ENCODE data around the gene ZNF254. TPM values are rescaled to one million over a fixed set of nuclear protein-coding genes. Genes with fewer than 3 reads are reported as not detected.

The ZNF254 gene
- total and polyA plus RNA-seq, 2 of the 4 experiments (the other 2 are of a cell fraction), result 4.4 to 8.8 TPM

GRCh38 chr19:24065865-24066604, 21.0 kb upstream of the ZNF254 start:
- H4K5ac ChIP-seq (ENCODE audit: low read depth, low read length), result no peak overlapping the region
- TF ChIP-seq CHD1 (IDR thresholded peaks at IDR 0.05; ENCODE audit: low read depth, low read length), result no peak
- TF ChIP-seq USF2 (IDR thresholded peaks at IDR 0.05; ENCODE audit: low read depth, low read length), result no peak
- no peak for TF ChIP-seq RFX5 (IDR thresholded peaks at IDR 0.05; ENCODE audit: low read depth, low read length)
- TF ChIP-seq, protein P1, sequence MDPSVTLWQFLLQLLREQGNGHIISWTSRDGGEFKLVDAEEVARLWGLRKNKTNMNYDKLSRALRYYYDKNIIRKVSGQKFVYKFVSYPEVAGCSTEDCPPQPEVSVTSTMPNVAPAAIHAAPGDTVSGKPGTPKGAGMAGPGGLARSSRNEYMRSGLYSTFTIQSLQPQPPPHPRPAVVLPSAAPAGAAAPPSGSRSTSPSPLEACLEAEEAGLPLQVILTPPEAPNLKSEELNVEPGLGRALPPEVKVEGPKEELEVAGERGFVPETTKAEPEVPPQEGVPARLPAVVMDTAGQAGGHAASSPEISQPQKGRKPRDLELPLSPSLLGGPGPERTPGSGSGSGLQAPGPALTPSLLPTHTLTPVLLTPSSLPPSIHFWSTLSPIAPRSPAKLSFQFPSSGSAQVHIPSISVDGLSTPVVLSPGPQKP (IDR thresholded peaks at IDR 0.05; ENCODE audit: borderline replicate concordance, low read depth, low read length), result no peak
- no peak for TF ChIP-seq POLR2A (IDR thresholded peaks at IDR 0.05; ENCODE audit: low read depth, low read length)
- H3K18ac ChIP-seq (ENCODE audit: low read depth, low read length), result no peak overlapping the region
- no peaks in the 10 kb centered on the region for H3K4me1 ChIP-seq (ENCODE audit: control insufficient read depth, insufficient read depth, low read length)
- H2AK9ac ChIP-seq (replicated peaks; ENCODE audit: low read depth, low read length, poor library complexity), result no peak overlapping the region
- intact Hi-C loops (cut with micrococcal nuclease), result no loop called here
- no TSS peak for BruUV-seq (replicated peaks)
- H3K27me3 ChIP-seq (ENCODE audit: control insufficient read depth, insufficient read depth, low read length), result no peaks in the 10 kb centered on the region
- ChIA-PET POLR2A (ENCODE audit: unreplicated experiment) (no interaction called here), CTCF (no interaction called here)
- no CpG with 5 or more reads among the region's 1 CpG for WGBS, 2 experiments (ENCODE audit: extremely low coverage in 2 of 2, insufficient read length in 1 of 2)
- DNase-seq, result no peak
- no peak for ATAC-seq (ENCODE audit: low read depth)
- H4K91ac ChIP-seq (ENCODE audit: insufficient read depth, low read depth, low read length), result no peak overlapping the region
- no peak overlapping the region for H4K8ac ChIP-seq (ENCODE audit: low read depth in 2 of 2, low read length in 2 of 2)
- no peak overlapping the region for H2BK20ac ChIP-seq (ENCODE audit: low read depth, low read length)
- H3K79me1 ChIP-seq (ENCODE audit: low read depth in 1 of 2, low read length in 2 of 2), result peaks cover 10 to 23% of the 10 kb centered on the region in 2 experiments; a peak in 3 of 4 replicates
- H2AFZ ChIP-seq (replicated peaks; ENCODE audit: low read length, poor library complexity), result no peak overlapping the region
- dilution Hi-C loops (cut with HindIII; ENCODE audit: low sequenced_read_pairs, unreplicated experiment), result no loop called here
- no peak overlapping the region for H3K14ac ChIP-seq (replicated peaks; ENCODE audit: low read depth, low read length)
- in situ Hi-C loops (cut with MboI; ENCODE audit: low sequenced_read_pairs), result no loop called here
- no peaks in the 10 kb centered on the region for H3K9me3 ChIP-seq (ENCODE audit: control insufficient read depth, insufficient read depth, low read length)
- no peak overlapping the region for H3K9ac ChIP-seq (ENCODE audit: low read depth, low read length)
- no peaks in the 10 kb centered on the region for H4K20me1 ChIP-seq (ENCODE audit: insufficient read depth, low read length)
- no peak overlapping the region for H3K27ac ChIP-seq (ENCODE audit: insufficient read depth, low read length)
- H3K36me3 ChIP-seq (ENCODE audit: control insufficient read depth, insufficient read depth, low read length), result peaks cover 26% of the 10 kb centered on the region
- no peak overlapping the region for H2AK5ac ChIP-seq (ENCODE audit: low read depth, low read length)
- H3K4me2 ChIP-seq (ENCODE audit: low read depth, low read length), result no peak overlapping the region
- no peak overlapping the region for H3K4me3 ChIP-seq (ENCODE audit: insufficient read depth, low read depth, low read length)
- no peak overlapping the region for H3K23ac ChIP-seq (ENCODE audit: low read depth, low read length)
- peaks cover 9% of the 10 kb centered on the region; the same call in 1 of the 2 replicates for H3K9me1 ChIP-seq (ENCODE audit: insufficient read depth, low read length)
- H3K4ac ChIP-seq (ENCODE audit: low read depth, low read length), result no peak overlapping the region
- no peak overlapping the region for H2BK120ac ChIP-seq (ENCODE audit: low read depth, low read length)
- no peak overlapping the region for H2BK5ac ChIP-seq (ENCODE audit: low read depth, low read length, poor library complexity, severe bottlenecking)
- no peak overlapping the region for H2BK15ac ChIP-seq (ENCODE audit: low read depth, low read length)
- no peak overlapping the region for H3K56ac ChIP-seq (ENCODE audit: extremely low read depth, insufficient read depth, low read length)

All from IMR-90 (cell line).